IMR-90 (cell line): ENCODE measurements around the gene SP140L. TPM values are rescaled to one million over a fixed set of nuclear protein-coding genes. Genes with fewer than 3 reads are reported as not detected.

Experiments
- ATAC-seq: fragments of 200-7000 bp; cut with Tn5 transposase; 2 replicates; pipeline ENCODE4 v1.9.1; 2020; ENCODE audit warnings: low read depth, mild to moderate bottlenecking, moderate library complexity
- BruUV-seq: library from RNA; stranded (reverse); fragments of 400-500 nt; replicated peaks from 2 replicates; lab custom pipeline; 2021; lab: Mats Ljungman, UMichigan
- CTCF ChIA-PET: fragments of 300-600 bp; formaldehyde crosslinking; extraction: SDS; loops from one replicate; lab custom pipeline; 2021; ENCODE audit warnings: antibody characterized with exemption; lab: Yijun Ruan, JAX
- POLR2A ChIA-PET: fragments of 300-600 bp; sonication (Branson Sonifier 250); formaldehyde crosslinking; loops from one replicate; lab custom pipeline; 2022; ENCODE audit warnings: antibody characterized with exemption; ENCODE audit not compliant: unreplicated experiment; lab: Charles Lee
- DNase-seq: peaks from one replicate; pipeline ENCODE4 v3.0.0; 2013
- H2AFZ ChIP-seq: replicated peaks from 2 replicates; pipeline ENCODE3; 2013; ENCODE audit warnings: low read length, mild to moderate bottlenecking; ENCODE audit not compliant: poor library complexity
- H2AK5ac ChIP-seq: 2 replicates; pipeline ENCODE4 v1.6.1; 2013; ENCODE audit warnings: low read depth, low read length, inconsistent platforms
- H2AK9ac ChIP-seq: replicated peaks from 2 replicates; pipeline ENCODE3; 2013; ENCODE audit warnings: mild to moderate bottlenecking, low read depth, low read length, moderate library complexity; ENCODE audit not compliant: poor library complexity
- H2BK120ac ChIP-seq: 2 replicates; pipeline ENCODE4 v1.6.1; 2013; ENCODE audit warnings: low read depth, low read length, inconsistent platforms
- H2BK15ac ChIP-seq: 3 replicates; pipeline ENCODE4 v1.6.1; 2013; ENCODE audit warnings: low read depth, low read length, inconsistent platforms
- H2BK20ac ChIP-seq: 2 replicates; pipeline ENCODE4 v1.6.1; 2013; ENCODE audit warnings: low read depth, mild to moderate bottlenecking, inconsistent platforms, low read length, moderate library complexity
- H2BK5ac ChIP-seq: 2 replicates; pipeline ENCODE4 v1.6.1; 2013; ENCODE audit warnings: mild to moderate bottlenecking, low read depth, low read length, inconsistent platforms; ENCODE audit not compliant: poor library complexity, severe bottlenecking
- H3K14ac ChIP-seq: replicated peaks from 2 replicates; pipeline ENCODE4 v1.6.1; 2013; ENCODE audit warnings: low read depth, low read length, inconsistent platforms
- H3K18ac ChIP-seq: 2 replicates; pipeline ENCODE4 v1.6.1; 2013; ENCODE audit warnings: low read depth, low read length, control low read depth
- H3K23ac ChIP-seq: 2 replicates; pipeline ENCODE4 v1.6.1; 2013; ENCODE audit warnings: low read depth, low read length, inconsistent platforms
- H3K27ac ChIP-seq: 2 replicates; pipeline ENCODE4 v1.5.1; 2013; ENCODE audit warnings: mild to moderate bottlenecking, control low read depth, low read length; ENCODE audit not compliant: insufficient read depth
- H3K27me3 ChIP-seq: 2 replicates; pipeline ENCODE4 v1.6.1; 2013; ENCODE audit warnings: low read length; ENCODE audit not compliant: control insufficient read depth, insufficient read depth
- H3K36me3 ChIP-seq: 2 replicates; pipeline ENCODE4 v1.6.1; 2013; ENCODE audit warnings: low read length, mixed read lengths; ENCODE audit not compliant: control insufficient read depth, insufficient read depth
- H3K4ac ChIP-seq: 2 replicates; pipeline ENCODE4 v1.6.1; 2013; ENCODE audit warnings: low read depth, low read length, inconsistent platforms
- H3K4me1 ChIP-seq: 2 replicates; pipeline ENCODE4 v1.6.1; 2013; ENCODE audit warnings: low read length, mixed read lengths; ENCODE audit not compliant: control insufficient read depth, insufficient read depth
- H3K4me2 ChIP-seq: 2 replicates; pipeline ENCODE4 v1.6.1; 2013; ENCODE audit warnings: low read depth, mild to moderate bottlenecking, control low read depth, low read length, moderate library complexity
- H3K4me3 ChIP-seq: 2 replicates; pipeline ENCODE4 v1.5.1; 2013; ENCODE audit warnings: low read depth, mild to moderate bottlenecking, control low read depth, low read length, moderate library complexity; ENCODE audit not compliant: insufficient read depth
- H3K56ac ChIP-seq: 2 replicates; pipeline ENCODE4 v1.6.1; 2013; ENCODE audit warnings: low read length, inconsistent platforms; ENCODE audit not compliant: insufficient read depth; ENCODE audit errors: extremely low read depth
- H3K79me1 ChIP-seq, 2 experiments: 2 replicates each; pipeline ENCODE4 v1.6.1; 2013; ENCODE audit warnings: low read length in 2 of 2, inconsistent platforms in 1 of 2, low read depth in 1 of 2
- H3K9ac ChIP-seq: 2 replicates; pipeline ENCODE4 v1.6.1; 2013; ENCODE audit warnings: low read depth, low read length, control low read depth
- H3K9me1 ChIP-seq: 2 replicates; pipeline ENCODE4 v1.6.1; 2013; ENCODE audit warnings: low read length, inconsistent platforms; ENCODE audit not compliant: insufficient read depth
- H3K9me3 ChIP-seq: 2 replicates; pipeline ENCODE4 v1.6.1; 2013; ENCODE audit warnings: low read length; ENCODE audit not compliant: control insufficient read depth, insufficient read depth
- H4K20me1 ChIP-seq: 2 replicates; pipeline ENCODE4 v1.6.1; 2013; ENCODE audit warnings: low read length, inconsistent platforms; ENCODE audit not compliant: insufficient read depth
- H4K5ac ChIP-seq: 2 replicates; pipeline ENCODE4 v1.6.1; 2013; ENCODE audit warnings: mild to moderate bottlenecking, low read depth, low read length, control low read depth
- H4K8ac ChIP-seq, 2 experiments: 2 replicates each; pipeline ENCODE4 v1.6.1; 2013; ENCODE audit warnings: low read depth in 2 of 2, low read length in 2 of 2, control low read depth in 1 of 2, inconsistent platforms in 1 of 2
- H4K91ac ChIP-seq: 2 replicates; pipeline ENCODE4 v1.6.1; 2013; ENCODE audit warnings: low read depth, low read length, inconsistent platforms; ENCODE audit not compliant: insufficient read depth
- BHLHE40 ChIP-seq: fragments of 150-350 bp; IDR thresholded peaks from 2 replicates; pipeline ENCODE4 v1.6.1; 2016; ENCODE audit warnings: mild to moderate bottlenecking, low read depth, low read length
- CEBPB ChIP-seq: IDR thresholded peaks from 2 replicates; pipeline ENCODE4 v1.6.1; 2012; ENCODE audit warnings: low read depth, low read length, improper control_type of control experiment
- CHD1 ChIP-seq: IDR thresholded peaks from 2 replicates; pipeline ENCODE4 v1.6.1; 2012; ENCODE audit warnings: low read depth, low read length, improper control_type of control experiment
- FOS ChIP-seq: fragments of 150-350 bp; IDR thresholded peaks from 2 replicates; pipeline ENCODE4 v1.6.1; 2016; ENCODE audit warnings: low read depth, low read length
- MAFK ChIP-seq: IDR thresholded peaks from 2 replicates; pipeline ENCODE4 v1.6.1; 2012; ENCODE audit warnings: low read depth, low read length, improper control_type of control experiment
- MAZ ChIP-seq: IDR thresholded peaks from 2 replicates; pipeline ENCODE4 v1.6.1; 2012; ENCODE audit warnings: low read depth, mild to moderate bottlenecking, low read length, improper control_type of control experiment, moderate library complexity, borderline replicate concordance
- MXI1 ChIP-seq: IDR thresholded peaks from 2 replicates; pipeline ENCODE4 v1.6.1; 2012; ENCODE audit warnings: low read depth, mild to moderate bottlenecking, low read length, moderate library complexity, borderline replicate concordance
- NFE2L2 ChIP-seq: fragments of 150-350 bp; IDR thresholded peaks from 2 replicates; pipeline ENCODE4 v1.6.1; 2016; ENCODE audit warnings: low read depth, mild to moderate bottlenecking, low read length
- POLR2A ChIP-seq: IDR thresholded peaks from 2 replicates; pipeline ENCODE4 v1.6.1; 2012; ENCODE audit warnings: mild to moderate bottlenecking, low read depth, low read length
- RAD21 ChIP-seq: IDR thresholded peaks from 2 replicates; pipeline ENCODE4 v1.6.1; 2012; ENCODE audit warnings: low read length, improper control_type of control experiment
- RCOR1 ChIP-seq: IDR thresholded peaks from 2 replicates; pipeline ENCODE4 v1.6.1; 2012; ENCODE audit warnings: mild to moderate bottlenecking, low read length, improper control_type of control experiment; ENCODE audit not compliant: insufficient replicate concordance
- RFX5 ChIP-seq: IDR thresholded peaks from 2 replicates; pipeline ENCODE4 v1.8.0; 2012; ENCODE audit warnings: low read depth, mild to moderate bottlenecking, low read length, moderate library complexity
- SMC3 ChIP-seq: fragments of 150-350 bp; IDR thresholded peaks from 2 replicates; pipeline ENCODE4 v1.6.1; 2016; ENCODE audit warnings: low read depth, mild to moderate bottlenecking, antibody characterized with exemption, low read length, moderate library complexity
- WGBS, 2 experiments: methylation state at CpG; one replicate each; pipeline versions ENCODE4 v1.1.5 to v1.1.7; 2013; ENCODE audit warnings: missing lambda C conversion rate in 2 of 2; ENCODE audit not compliant: insufficient read length in 1 of 2; ENCODE audit errors: extremely low coverage in 2 of 2; 5-methylcytosine and 5-hydroxymethylcytosine counted together
- dilution Hi-C: fragments of 300-500 bp; cut with HindIII; formaldehyde crosslinking; loops from one replicate; pipeline ENCODE4 v1.14.3; 2018; ENCODE audit warnings: low sequenced_read_pairs; ENCODE audit not compliant: unreplicated experiment
- in situ Hi-C: fragments of 300-500 bp; cut with MboI; formaldehyde crosslinking; loops from 3 replicates; pipeline ENCODE4 v1.14.3; 2019; ENCODE audit warnings: low sequenced_read_pairs, inconsistent platforms, mixed read lengths
- intact Hi-C: fragments of 100-400 bp; cut with micrococcal nuclease; formaldehyde crosslinking; loops from 2 replicates; pipeline ENCODE4 v1.10.0; 2022
- polyA plus RNA-seq, 3 experiments: library from polyadenylated mRNA; depleted of rRNA; stranded (reverse); fragments of >200 nt; gene quantifications; 2 replicates each; pipeline ENCODE4 v1.2.3, GENCODE V29; 2012; ENCODE audit warnings: low replicate concordance in 1 of 3
- total RNA-seq: library from RNA; depleted of rRNA; stranded (reverse); fragments of >200 nt; gene quantifications from 2 replicates; pipeline ENCODE4 v1.2.3, GENCODE V29; 2012
- TF ChIP-seq, protein P1 (sequence below): fragments of 150-350 bp; IDR thresholded peaks from 2 replicates; pipeline ENCODE4 v1.6.1; 2017; ENCODE audit warnings: mild to moderate bottlenecking, antibody characterized with exemption, low read length, low read depth
- TF ChIP-seq, protein P2 (sequence below): conservative IDR thresholded peaks from 2 replicates; pipeline ENCODE4 v1.5.1; 2012; ENCODE audit warnings: mild to moderate bottlenecking, low read depth, low read length, improper control_type of control experiment
- TF ChIP-seq, protein P3 (sequence below): fragments of 150-350 bp; IDR thresholded peaks from 2 replicates; pipeline ENCODE4 v1.6.1; 2016; ENCODE audit warnings: low read depth, mild to moderate bottlenecking, low read length, moderate library complexity, borderline replicate concordance

The SP140L gene
- total and polyA plus RNA-seq, 2 of the 4 experiments (the other 2 are of a cell fraction), result 5.4 to 11.2 TPM

DNA sequence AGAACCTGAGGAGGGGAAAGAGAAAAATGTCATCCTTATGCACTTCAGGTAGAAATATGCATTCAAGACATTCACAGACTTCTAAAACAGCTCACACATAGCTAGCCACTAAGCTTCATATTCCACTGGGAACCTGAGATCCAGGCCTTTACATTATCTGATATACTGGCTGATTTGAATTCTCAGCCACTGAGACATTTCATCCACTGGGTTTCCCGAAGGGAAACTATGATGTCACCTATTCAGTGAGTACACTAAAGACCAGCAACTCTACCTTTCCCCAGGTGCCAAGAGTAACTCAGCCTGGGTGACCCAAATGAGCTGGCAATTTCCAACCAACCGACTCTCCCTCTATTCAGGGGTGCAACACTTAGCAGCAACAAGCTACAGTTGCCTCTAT is 67.3 kb downstream of the SP140L start:
- Histone ChIP-seq H4K8ac (no peak overlapping the region), H3K27me3 (no peaks in the 10 kb centered on the region), H3K4me2 (no peak overlapping the region), H4K5ac (no peak overlapping the region), H4K91ac (no peak overlapping the region), H4K20me1 (no peaks in the 10 kb centered on the region), H3K14ac (no peak overlapping the region), H3K9me1 (no peaks in the 10 kb centered on the region), H2AK9ac (no peak overlapping the region), H3K18ac (no peak overlapping the region), H3K79me1 (no peaks in the 10 kb centered on the region), H2AFZ (no peak overlapping the region), H3K23ac (no peak overlapping the region), H3K36me3 (peaks cover 24% of the 10 kb centered on the region), H2BK120ac (no peak overlapping the region), H3K9me3 (peaks cover 6% of the 10 kb centered on the region; the same call in 1 of the 2 replicates), H3K4me3 (no peak overlapping the region), H3K9ac (no peak overlapping the region), H2BK15ac (no peak overlapping the region), H2BK20ac (no peak overlapping the region), H2AK5ac (no peak overlapping the region), H3K27ac (no peak overlapping the region), H3K4ac (no peak overlapping the region), H3K4me1 (no peaks in the 10 kb centered on the region), H3K56ac (no peak overlapping the region), H2BK5ac (no peak overlapping the region)
- ATAC-seq (no peak), DNase-seq (no peak)
- dilution Hi-C loops, result no loop called here
- in situ Hi-C loops, result no loop called here
- intact Hi-C loops, result no loop called here
- TF ChIP-seq CHD1, result no peak
- no peak for TF ChIP-seq CEBPB
- no peak for TF ChIP-seq RFX5
- no peak for TF ChIP-seq RAD21
- TF ChIP-seq NFE2L2, result no peak
- TF ChIP-seq, protein P1, sequence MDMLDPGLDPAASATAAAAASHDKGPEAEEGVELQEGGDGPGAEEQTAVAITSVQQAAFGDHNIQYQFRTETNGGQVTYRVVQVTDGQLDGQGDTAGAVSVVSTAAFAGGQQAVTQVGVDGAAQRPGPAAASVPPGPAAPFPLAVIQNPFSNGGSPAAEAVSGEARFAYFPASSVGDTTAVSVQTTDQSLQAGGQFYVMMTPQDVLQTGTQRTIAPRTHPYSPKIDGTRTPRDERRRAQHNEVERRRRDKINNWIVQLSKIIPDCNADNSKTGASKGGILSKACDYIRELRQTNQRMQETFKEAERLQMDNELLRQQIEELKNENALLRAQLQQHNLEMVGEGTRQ, result no peak
- TF ChIP-seq, protein P2, sequence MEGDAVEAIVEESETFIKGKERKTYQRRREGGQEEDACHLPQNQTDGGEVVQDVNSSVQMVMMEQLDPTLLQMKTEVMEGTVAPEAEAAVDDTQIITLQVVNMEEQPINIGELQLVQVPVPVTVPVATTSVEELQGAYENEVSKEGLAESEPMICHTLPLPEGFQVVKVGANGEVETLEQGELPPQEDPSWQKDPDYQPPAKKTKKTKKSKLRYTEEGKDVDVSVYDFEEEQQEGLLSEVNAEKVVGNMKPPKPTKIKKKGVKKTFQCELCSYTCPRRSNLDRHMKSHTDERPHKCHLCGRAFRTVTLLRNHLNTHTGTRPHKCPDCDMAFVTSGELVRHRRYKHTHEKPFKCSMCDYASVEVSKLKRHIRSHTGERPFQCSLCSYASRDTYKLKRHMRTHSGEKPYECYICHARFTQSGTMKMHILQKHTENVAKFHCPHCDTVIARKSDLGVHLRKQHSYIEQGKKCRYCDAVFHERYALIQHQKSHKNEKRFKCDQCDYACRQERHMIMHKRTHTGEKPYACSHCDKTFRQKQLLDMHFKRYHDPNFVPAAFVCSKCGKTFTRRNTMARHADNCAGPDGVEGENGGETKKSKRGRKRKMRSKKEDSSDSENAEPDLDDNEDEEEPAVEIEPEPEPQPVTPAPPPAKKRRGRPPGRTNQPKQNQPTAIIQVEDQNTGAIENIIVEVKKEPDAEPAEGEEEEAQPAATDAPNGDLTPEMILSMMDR, result no peak
- TF ChIP-seq MAZ, result no peak
- no peak for TF ChIP-seq POLR2A
- no peak for TF ChIP-seq FOS
- no peak for TF ChIP-seq SMC3
- TF ChIP-seq RCOR1, result no peak
- no peak for TF ChIP-seq MXI1
- no peak for TF ChIP-seq MAFK
- TF ChIP-seq, protein P3, sequence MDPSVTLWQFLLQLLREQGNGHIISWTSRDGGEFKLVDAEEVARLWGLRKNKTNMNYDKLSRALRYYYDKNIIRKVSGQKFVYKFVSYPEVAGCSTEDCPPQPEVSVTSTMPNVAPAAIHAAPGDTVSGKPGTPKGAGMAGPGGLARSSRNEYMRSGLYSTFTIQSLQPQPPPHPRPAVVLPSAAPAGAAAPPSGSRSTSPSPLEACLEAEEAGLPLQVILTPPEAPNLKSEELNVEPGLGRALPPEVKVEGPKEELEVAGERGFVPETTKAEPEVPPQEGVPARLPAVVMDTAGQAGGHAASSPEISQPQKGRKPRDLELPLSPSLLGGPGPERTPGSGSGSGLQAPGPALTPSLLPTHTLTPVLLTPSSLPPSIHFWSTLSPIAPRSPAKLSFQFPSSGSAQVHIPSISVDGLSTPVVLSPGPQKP, result no peak
- TF ChIP-seq BHLHE40, result no peak
- BruUV-seq, result no TSS peak
- POLR2A ChIA-PET, result no interaction called here
- CTCF ChIA-PET, result no interaction called here
- WGBS, 2 experiments, result no CpG with 5 or more reads among the region's 2 CpGs
